GM12872 (cell line): ENCODE results near the gene CUL9.

Experiments
- CTCF ChIP-seq: IDR thresholded peaks from 3 replicates; pipeline ENCODE4 v1.5.1; 2011; ENCODE audit warnings: low read depth, mild to moderate bottlenecking, low read length, moderate library complexity; ENCODE audit not compliant: insufficient read depth

The CUL9 gene

DNA sequence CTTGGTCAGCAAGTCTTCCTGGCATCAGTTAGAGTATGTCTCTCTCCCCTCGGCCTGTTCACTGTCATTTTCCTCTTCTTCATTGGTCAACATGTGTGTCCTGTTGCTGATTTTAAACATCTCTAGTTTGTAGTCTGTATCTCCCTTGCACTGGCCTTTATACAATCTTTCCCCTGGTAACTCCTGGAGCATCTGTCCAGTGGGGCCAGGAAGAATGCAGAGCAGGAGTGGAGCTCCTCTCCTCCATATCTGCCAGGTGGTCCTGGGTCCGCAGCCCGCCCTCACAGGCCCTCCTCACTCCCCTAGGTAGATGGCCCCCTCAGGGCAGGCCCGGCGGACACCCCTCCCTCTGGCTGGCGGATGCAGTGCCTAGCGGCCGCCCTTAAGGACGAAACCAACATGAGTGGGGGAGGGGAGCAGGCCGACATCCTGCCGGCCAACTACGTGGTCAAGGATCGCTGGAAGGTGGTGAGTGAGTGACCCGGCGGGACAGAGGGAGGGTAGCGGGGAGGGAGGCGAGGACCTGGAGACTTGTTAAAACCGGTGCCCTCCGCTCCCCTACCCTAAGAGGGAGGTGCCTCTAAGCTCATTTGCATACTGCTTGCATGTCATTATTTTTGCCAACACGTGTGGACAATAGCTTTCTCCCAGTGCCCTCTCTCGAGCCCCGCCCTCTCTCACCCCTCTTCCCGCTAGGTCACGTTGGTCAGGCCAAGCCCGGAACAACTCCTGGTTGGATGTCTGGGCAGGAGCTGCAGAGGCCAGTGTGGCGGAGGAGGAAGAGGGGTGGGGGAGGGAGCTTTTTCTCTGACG, 64.5 kb downstream of the CUL9 start:
- TF ChIP-seq CTCF, result no peak

DNA sequence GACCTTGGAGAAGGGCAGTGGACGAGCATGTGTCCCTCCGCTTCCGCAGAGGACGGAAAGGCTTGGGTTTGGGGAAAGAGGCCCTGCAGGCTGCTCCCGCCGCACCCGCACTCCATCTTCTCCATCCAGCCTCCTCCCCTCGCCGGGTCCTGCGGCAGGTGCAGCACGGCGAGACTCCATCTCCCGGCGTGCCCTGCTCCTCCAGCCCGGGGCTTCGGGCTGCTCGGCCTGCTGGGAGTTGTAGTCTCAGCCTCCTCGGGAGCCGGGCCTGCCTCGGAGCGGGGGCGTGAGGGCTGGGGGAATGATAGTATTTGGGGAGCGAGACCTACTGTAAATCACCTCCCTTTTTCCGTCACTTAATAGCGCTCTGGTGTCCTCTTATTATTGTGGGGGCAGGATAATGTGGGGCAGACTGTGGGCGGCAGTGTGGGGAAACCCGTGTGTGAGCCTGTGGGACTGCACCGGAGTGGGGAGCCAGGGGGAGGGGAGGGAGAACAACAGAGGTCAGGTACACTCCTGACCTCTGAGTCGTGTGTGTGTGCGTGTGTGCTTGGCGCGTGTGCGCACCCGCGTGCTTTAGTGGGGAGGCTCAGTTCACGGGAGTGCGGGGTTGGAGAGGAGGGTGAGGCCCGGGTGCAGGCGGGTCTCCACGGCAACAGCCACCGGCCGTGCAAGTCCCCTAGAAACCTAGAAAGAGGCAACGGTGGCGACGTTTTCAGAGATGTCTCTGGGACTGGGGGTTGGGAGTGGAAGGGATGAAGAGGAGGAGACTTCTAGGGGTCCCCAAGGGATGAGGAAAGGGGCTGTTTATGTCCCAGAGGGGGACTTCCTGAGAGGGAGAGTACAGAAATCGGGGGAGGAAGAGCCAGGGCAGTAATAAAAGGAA, 65.4 kb downstream of the CUL9 start:
- no peak for TF ChIP-seq CTCF

DNA sequence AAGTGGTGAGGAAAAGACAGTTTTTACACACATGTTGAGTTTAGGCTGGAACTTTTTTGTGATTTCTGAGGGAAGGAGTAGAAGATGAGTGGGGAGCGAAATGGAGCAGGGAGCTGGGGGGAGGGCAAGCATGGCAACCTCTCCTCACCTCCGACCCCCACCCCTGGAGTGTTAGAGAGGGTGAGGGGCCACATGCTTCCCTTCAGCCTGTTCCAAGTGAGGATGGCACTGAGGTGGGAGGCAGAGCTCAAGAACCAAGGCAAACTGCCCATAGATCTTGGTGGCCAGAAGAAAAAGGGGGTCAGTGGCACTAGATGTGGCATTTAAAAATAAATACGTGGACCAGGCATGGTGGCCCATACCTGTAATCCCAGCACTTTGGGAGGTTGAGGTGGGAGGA, 66.1 kb downstream of the CUL9 start:
- no peak for TF ChIP-seq CTCF

GRCh38 chr6:43248791-43249190, 66.8 kb downstream of the CUL9 start:
- TF ChIP-seq CTCF, result no peak

GRCh38 chr6:43250992-43251373, 69.0 kb downstream of the CUL9 start:
- TF ChIP-seq CTCF, result no peak

DNA sequence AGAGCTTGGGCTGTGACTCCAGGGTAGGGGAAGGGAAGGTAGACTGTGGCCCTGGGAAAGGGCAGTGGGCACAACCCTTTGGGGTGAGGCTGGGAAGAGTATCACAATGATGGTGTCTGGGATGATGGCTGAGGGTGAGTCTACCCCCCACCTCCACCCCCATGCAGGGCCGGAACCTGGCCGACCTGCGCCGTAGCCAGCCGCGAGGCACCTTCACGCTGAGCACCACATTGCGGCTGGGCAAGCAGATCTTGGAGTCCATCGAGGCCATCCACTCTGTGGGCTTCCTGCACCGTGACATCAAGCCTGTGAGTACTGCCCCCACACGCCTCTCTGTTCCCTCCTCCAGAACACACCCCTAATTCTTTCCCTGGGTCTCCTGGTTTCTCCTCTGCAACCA, 71.4 kb downstream of the CUL9 start:
- TF ChIP-seq CTCF, result no peak

GRCh38 chr6:43254138-43254817, 72.3 kb downstream of the CUL9 start:
- no peak for TF ChIP-seq CTCF
